GM21528 (cell line): ENCODE measurements around the gene SREBF1.
"Not testable (repeated sequence)": the region's sequence is repeated elsewhere in the genome, so short reads cannot be mapped to it uniquely, and the experiment has no call there.

Experiments used
- ATAC-seq: cut with Tn5 transposase; IDR thresholded peaks from one replicate; pipeline ENCODE4 v1.9.1; 2021; ENCODE audit warnings: mild to moderate bottlenecking, moderate library complexity; ENCODE audit not compliant: unreplicated experiment, low FRiP score

The SREBF1 gene

DNA sequence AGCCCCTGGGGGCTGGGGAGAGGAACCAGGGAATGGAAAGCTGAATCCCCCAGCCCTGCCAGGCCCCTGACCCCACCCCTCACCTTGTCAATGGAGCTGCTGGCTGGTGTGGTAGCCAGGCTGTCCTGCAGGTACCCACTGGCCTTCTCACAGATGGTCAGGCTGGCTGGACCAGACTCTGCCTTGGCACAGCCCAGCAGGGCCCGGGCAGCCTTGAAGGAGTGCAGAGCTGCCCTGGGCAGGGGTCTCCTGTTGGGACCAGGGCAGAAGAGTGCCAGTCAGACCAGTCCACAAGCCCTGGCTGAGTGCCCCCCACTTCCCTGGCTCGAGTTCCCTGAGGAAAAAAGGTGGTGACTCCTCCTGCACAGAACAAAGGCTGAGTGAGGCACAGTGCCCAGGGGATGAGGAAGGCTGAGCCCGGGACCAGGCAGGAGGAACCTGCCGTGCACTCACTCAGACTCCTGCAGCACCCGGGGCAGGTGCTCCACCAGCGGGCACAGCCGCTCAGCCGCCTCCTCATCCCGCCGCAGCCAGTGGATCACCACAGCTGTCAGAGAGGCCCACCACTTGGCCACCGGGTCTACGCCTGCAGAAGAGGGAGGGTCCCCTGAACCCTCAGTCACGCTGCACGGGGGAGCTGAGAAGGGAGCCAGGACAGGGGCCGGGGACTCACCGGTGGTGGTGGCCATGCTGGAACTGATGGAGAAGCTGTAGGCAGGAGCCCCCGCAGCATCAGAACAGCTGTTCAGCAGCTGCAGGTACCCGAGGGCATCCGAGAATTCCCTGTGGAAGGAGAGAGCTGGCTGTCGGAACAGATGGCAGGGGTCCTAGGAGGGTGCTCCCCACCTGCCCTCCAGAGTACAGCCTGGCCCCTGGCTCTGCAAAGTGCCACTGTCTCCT is 22.4 kb downstream of the SREBF1 start:
- no peak for ATAC-seq

DNA sequence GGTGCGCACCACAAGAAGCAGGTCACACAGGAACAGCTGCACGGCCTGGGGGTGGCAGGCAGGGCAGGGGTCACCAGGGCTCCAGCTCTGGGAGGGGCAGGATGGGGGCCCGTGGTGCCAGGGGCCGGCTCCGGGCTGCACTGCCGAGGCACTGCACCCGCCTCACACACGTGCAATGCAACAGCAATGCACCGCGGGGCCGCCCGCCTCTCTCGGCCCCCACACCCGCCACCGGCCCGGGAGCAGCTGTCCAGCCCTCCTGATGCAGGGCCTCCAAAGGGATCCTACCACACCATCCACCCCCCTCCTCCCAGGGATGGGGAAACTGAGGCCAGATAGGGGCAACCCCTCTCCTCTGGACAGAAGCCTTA is 23.1 kb downstream of the SREBF1 start:
- no peak for ATAC-seq

DNA sequence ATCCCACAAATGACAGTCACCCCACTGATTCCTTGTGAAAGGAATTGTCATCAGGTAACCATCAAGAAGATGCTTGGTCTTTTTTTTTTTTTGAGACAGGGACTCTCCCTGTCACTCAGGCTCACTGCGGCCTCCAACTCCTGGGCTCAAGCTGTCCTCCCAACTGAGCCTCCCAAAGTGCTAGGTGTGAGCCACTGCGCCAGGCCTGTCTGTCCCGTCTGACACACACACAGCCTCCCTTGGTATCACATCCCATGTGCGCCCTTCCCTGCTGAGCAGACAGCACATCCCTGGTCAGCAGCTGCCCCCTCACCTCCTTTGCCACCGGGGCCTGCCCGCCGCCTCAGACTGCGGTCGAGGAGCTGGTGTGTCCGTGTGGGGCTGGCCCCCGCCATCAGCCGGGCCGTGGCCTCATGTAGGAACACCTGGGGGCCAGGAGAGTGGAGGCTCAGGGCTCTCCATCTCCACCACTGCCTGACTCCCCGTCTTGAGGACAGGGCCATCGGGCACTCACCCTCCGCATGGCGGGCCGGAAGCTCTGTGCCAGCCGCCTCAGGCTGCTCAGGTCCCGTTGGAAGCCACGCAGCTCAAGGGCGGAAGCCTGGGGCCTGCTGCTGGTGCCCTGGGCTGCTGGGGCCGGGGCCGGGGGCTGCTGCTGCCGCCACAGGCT is 23.6 kb downstream of the SREBF1 start:
- ATAC-seq = no peak

DNA sequence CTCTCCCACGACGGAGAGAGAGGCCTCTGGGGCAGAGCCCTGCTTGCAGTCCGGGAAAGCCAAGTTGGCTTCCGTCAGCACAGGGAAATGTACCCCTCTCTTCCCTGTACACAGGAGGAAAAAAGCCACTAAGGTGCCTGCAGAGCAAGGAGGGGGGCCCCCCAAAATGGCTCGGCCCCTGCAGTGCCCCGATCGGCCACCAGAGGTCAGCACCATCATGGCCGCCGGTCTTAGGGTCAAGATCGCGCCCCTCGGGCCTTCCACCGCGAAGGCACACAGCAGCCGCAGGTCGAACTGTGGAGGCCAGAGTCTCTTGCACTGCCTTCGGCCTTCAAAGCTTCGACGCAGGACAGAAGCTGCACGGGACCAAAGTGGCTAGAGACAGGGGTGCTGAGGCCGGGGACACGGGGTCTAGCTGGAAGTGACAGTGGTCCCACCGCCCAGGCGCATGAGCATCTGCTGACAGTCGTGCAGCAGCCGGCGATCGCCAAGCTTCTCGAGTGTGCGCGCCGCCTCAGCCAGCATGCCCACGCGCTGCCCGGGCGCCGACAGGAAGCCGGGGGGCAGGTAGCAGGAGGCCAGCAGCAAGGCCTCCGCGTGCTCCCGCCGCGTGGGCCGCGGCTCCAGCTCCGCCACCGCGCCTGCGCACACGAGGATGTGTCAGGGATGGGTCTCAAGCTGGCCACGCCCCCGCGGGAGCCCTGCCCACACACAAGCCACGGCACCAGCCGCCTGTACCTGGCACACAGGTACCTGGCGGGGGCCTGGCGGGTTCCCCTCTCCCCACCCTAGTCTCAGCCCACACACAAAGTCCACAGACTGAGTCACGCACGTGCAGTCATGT is 24.4 kb downstream of the SREBF1 start:
- ATAC-seq = no peak

DNA sequence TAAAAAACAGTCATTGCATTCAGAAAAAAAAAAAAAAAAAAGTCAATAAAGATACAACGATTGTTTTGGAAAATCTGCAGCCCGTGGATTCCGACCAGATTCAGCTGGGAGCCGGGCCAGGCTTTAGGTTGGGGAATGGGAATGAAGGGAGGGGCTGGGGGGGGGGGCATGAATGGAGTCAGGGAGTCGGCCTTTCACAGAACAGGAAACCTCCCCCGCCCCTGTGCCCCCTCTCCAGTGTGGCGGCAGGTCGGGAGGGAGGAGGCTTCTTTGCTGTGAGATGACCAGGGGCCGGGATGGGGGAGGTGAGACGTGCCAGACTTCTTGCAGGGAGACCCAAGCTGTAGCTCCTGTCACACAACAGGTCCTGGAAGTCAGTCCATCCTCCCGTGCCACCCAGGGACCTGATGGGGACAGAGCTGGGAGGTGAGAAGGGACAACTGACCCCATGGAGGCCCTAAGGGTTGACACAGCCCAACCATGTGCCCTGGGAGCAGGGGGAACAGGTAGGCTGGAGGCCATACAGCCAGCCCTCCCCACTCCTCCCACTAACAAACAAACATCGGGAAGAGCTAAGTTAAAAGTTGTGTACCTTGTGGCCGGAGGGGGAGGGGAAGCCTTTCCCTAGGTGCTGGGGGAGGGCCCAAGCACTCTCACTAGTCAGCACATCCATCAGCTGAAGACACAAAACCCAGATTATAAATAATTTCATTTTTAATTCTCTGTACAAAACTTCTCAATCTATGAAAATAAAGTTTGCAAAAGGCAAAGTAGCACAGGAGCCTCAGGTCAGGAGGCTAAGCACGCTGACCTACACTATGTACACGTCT is 25.2 kb downstream of the SREBF1 start:
- no peak for ATAC-seq

DNA sequence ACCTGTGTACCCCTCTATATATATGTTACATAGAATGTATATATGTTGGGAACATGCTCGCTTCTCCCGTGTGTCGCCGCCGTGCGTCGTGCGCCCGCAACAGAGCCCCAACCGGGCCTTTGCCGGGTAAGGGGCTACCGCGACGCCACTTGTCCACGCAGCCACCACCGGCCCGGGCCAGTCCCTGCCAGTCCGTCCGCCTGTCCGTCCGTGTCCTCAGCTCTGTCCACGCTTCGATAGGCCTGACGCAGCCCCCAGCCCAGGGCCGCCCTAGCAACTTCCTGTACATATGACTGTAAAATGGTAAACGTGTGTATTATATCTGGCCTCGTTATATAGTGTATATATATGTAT is 25.9 kb downstream of the SREBF1 start:
- no peak for ATAC-seq

DNA sequence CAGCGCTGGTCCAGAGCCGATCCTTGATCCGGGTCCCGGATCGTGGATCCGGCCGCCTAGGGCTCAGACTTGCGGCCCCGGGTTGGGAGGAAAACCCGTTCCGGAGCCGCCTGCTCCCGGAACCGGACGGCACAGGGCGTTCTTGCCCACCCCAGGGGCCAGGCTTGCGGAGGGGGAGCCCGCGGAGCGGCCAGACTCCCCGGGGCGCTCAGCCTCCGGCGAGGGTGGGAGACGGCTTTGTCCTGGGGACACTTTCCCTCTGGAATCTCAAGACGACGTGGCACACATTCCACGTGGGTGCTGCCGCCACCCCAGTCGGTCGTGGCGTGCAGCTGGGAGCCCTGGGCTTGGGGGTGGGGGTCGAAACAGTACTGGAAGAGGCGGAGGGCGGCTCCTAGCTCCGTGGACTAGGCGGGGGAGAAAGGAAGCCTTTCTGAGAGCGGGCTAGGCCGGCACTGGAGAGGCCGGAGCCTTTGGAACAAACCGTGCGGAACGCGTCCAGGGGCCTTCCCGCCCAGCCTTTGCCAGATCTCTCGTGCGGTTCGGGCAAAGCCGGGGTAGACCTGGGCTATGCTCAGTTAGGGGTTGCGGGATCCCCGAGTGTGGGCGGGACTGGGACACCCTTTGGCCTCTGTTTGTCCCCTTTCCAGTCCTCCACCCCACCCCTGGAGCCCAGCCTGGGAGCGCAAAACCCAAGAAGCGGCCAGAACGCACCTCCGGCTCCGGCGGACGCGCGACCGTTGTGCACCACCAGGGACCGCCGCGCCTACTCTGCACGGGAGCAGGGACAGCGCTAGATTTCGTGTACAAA is 26.5 kb downstream of the SREBF1 start:
- ATAC-seq = no peak

DNA sequence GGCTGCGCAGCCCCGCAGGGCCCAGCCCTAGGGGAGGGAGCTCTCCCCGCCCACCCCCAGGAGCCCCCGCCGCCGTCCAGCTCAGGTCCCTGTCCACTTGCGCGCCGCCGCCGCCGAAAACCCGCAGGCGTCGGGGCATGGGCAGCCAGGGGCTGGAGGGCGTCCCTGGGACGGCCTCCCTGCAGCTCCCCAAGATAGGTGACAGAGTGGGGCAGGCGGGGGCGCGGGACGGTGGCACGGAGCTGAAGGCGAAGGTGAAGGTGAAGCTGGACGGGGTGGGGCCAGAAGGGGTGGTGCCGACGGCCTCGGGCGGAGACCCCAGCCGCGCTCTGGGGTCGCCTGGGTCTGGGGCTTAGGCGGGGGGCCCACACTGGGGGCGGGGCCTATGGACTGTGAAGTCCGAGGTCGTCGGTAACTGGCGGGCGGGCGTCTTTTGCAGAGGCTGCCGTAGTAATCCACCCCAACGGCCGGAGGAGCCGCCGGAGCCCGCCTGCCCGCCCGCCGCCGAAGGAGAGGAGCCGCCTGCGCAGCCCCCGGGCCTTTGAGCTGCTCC is 27.2 kb downstream of the SREBF1 start:
- ATAC-seq = no peak

DNA sequence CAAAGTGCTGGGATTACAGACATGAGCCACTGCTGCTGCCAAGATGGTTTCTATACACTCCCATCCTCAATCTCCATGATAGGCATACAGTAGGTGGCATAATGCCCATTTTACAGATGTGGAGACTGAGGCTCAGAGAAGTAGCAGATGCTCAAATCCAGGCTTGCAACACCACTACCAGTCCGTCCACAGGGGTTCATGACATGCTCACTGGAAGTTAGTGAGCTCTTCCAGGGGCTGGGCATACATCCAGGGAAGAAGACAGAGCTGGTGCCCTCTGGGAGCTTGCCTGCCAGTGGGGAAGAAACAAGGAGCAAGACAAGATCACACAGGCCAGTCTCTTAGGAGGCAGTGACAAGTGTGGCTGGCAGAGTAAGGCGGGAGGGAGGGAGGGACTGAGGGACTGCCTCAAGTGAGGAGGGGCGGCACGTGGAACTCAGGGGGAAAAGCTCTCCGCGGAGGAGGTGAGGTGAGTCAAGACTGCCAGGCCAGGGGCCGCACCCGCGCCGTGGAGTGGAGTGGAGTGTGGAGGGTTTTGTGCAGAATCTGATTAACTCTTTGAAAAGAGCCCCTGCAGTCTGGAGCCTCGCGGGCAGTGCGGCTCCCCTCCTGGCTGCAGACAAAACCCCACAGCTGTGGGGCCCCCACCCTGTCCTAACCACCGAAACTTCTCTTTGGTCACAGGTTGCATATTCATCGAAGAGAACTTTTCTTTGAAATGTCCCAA is 27.9 kb downstream of the SREBF1 start:
- ATAC-seq = no peak

DNA sequence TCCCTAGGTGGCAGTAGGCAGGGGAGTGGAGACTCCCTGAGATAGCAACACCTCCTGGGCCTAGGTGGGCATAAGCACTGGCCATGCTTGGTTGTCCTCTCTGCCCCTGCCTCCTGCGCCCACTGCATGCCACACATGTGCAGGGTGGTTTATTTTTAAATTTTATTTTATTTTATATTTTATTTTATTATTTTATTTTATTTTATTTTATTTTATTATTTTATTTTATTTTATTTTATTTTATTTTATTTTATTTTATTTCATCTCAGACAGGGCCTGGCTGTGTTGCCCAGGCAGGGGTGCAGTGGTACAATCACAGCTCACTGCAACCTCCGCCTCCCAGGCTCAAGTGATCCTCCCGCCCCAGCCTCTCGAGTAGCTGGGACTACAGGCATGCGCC is 28.6 kb downstream of the SREBF1 start:
- ATAC-seq = not testable (repeated sequence)

DNA sequence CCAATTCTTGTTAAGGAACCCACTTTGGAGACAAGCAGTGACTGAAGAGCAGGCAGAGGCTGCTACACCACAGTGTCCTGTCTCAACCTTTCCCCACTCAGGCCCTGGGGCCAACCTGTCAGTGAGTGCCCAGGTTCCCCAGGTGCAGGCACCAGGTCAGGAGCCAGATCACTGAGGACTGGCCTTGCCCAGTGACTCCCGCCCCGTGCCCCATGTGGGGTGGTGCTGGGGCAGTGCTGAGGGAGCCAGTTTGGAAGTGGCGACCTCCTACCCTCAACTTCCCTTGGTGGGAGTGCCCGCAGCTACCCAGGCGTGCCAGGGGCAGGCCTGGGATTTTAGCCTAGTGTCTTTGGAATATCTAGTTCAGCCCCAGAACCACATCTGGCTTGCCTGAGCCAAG is 29.3 kb downstream of the SREBF1 start:
- ATAC-seq = no peak

DNA sequence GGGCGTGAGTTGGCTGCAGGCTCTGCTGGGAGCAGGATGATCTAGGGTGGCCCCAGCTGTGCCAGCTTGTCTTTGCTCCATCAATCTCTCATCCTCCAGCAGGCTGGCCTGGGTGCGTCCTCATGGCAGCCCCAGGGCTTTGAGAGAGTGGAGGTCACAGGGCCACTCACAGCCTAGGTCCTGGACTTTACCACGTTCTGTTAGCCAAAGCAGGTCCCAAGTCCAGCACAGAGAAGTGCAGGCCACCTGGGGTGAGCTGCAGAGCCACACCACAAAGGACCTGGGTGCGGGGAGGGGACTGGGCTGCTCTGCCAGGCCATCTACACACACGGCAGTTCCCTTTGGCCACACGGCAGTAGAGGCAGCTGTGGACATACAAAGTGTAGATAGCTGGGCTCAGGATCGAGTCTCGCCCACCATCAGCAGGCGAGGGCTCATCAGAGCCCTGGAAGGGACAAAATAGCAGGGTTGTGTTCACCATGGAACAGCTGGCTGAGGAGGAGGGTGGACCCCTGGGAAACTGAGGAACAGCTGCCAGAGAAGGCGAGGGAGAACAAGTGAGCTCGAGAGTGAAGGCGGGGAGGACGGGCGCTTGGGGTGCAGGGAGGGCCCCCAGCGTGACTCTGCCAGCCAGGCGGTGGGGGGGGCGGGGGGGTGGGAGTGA is 30.0 kb downstream of the SREBF1 start:
- ATAC-seq = no peak

DNA sequence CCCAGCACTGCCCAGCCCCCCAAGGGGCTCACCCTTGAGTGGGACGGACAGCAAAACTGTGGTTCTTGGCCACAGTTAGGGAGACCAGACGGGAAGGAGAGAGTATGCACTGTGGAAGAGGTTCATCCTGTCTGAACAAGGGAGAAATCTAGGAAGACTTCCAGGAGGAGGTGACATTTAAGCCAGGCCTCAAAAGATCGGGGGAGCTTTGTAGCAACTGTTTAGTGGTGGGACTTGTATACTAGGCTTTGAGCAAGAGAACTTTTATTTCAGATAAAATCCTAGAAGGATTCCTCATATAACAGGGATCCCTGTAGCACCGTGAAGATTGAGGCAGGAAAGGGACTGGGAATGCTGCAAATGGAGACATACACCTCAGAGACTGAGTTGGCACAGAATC is 30.8 kb downstream of the SREBF1 start:
- ATAC-seq = no peak

DNA sequence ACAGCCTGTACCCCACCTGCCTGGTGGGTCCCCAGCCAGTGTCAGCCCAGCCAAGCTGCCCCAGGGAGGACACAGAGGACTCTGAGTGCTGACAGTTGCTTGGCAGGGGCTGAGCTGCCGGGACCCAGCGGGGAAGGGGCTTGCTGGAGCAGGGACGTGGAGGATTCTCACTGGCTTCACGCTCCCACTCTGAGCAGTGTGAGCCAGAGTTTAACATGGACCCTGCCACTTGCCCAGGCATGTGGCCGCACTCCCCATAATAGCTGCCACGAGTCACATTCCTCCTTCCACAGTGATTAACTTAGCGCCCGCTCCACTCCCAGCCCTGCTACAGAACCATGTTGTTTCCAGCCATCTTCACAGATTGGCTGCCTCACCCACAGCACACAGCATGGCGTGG is 31.2 kb downstream of the SREBF1 start:
- no peak for ATAC-seq

DNA sequence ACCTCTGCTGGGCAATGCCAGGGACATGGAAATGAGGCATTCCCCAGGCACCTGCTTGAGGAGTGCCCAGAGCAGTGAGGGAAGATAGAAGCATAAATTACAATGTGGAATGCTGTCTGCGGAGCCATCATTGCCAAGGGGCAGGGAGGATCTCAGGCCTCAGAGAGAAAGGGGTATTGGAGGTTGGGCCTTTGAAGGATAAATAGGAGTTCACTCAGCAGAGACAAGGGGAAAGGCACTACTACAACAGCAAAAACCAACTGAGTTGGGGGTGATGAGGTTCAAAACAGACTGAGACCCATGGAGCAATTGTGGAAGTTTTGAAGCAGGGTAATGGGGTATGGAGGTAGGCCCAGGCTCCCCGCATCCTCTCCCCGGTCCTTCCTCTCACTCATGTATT is 32.8 kb downstream of the SREBF1 start:
- no peak for ATAC-seq

DNA sequence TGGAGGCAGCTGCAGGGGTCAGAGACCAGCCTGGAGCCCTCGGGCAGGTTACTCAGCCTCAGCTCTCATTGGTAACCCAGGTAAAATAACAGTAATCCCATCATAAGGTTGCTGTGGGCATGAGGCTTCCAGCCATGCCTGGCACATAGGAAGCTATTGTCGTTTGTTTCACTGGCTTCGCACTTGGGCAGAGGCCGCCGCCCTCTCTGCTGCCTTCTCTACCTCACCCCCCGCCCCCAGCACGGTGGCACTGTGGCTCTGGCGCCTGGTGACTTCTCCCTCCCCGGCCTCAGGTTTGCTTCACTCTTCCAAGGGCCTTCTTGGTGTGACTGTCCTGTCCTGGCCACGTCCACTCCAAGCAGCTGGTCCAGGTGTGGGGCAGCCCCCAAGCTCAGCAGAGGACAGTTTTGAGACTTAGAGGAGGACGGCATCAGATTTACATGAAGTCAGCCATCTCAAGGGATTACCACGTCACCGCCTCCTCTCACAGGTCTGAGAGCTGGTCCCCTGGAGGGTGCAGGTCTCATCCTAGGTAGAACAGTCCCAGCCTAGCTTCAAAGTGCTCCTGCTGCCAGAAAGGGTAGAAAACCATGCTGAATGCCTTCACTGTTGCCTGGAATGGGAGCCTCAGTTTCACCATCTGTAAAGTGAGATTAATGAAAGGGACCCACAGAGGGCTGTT is 34.8 kb downstream of the SREBF1 start:
- ATAC-seq = no peak

DNA sequence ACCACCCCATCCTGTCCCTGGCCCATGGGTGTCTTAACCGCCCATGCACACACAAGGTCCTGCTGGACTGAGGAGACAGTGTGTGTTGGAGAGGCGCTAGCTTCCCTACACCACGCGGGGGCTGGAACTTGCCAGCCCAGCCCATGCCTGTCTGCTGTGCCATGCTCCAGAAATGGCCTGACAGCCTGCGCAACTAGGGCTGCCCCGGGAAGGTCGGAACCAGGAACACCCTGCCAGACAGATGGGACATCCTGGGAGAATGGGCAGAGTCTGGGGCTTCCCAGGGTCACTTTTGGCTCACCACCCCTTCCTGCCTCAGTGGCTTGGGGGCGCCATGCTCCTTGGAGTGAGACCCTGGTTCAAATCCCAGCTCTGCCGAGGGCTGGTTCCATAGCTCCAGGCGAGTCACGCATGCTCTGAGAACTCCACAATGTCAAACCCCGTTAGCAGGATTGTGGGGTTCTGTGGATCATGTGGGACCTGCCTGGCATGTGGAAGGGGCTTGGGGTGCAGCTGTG is 36.2 kb downstream of the SREBF1 start:
- ATAC-seq = no peak
